ENCODE measurements around the gene DDX24.

The DDX24 gene

GRCh38 chr14:94027566-94028449, 53.2 kb downstream of the DDX24 start:
- DNase-seq: no peak

DNA sequence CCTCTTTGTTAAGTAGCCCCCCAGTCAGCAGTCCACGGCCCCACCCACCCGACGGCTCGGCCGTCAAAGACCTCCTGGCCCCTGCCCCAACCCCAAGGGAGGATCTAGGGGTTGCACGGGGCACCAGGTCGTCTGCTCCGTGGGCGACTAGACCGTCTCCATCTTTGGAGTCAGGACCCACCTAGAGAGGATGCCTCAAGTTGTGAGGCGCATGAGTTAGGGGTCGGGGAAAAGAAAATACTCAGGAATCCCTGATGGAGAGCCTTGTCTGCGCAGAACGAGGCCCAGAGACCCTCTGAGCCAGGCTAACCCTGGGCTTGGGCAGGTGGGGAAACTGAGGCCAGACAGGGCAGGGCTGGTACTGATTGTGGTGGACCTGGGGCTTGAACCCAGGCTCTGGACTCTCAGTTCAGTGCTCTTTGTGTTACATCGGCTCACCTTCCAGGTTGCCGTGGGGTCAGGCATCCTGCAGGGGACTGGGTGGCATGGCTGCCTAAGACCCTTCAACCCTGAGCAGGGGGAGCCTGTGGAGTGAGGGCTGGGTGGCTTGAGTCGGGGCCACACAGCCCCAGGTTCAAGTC, 54.0 kb downstream of the DDX24 start:
- DNase-seq: no peak

- DNase-seq: peak; percentile 80
These were observed 54.7 kb downstream of the DDX24 start, which contains the start of gene OTUB2 for GRCh38 chr14:94026173-94026888. TSS of gene OTUB2 (plus strand) at chr14:94026340. CDS start at chr14:94026538, 198 bp downstream.

- no peak for DNase-seq
These were observed 55.3 kb downstream of the DDX24 start for GRCh38 chr14:94025720-94026119.

GRCh38 chr14:94024549-94024948, 56.5 kb downstream of the DDX24 start:
- no peak for DNase-seq

DNA sequence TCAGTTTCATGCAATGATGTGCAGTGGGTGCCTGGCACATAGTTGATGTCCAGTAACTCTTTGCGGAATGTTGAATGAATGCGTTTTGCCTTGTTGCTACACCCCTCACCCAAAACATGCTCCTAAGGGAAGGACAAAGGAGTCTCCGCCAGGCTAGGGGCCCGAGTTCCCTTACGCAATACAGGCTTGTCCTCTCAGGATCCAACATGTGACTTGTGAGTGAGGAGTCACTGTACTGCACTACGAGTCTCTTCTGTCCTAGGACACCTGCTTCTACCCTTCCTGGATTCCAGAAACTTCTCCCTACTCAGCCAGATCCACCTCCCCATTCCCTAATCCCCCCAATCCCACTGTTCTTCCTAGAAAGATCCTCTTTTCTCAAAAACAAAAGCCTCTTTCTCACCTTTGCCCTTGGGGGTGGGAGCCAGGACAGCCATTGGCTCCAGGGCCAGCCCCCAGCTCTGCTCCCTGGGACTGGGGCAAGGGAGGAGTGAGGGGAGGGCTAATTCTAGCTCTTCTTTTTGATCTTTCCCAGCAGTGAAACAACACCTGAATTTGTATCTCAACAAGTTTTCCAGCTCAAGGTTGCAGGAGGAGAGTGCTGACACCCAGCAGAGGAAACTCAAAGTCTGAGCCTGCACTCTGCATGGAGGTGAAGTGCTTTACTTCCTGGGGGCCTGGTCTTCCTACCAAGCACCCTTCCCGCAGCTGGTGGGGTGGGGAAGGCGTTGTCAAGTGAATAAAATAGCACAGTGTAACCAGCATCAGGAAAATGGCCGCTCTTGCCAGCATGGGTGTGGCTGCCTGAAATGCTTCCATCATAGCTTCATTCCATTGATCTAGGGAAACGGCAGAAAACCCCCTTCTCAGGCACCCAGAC, 58.2 kb downstream of the DDX24 start:
- DNase-seq: no peak

DNA sequence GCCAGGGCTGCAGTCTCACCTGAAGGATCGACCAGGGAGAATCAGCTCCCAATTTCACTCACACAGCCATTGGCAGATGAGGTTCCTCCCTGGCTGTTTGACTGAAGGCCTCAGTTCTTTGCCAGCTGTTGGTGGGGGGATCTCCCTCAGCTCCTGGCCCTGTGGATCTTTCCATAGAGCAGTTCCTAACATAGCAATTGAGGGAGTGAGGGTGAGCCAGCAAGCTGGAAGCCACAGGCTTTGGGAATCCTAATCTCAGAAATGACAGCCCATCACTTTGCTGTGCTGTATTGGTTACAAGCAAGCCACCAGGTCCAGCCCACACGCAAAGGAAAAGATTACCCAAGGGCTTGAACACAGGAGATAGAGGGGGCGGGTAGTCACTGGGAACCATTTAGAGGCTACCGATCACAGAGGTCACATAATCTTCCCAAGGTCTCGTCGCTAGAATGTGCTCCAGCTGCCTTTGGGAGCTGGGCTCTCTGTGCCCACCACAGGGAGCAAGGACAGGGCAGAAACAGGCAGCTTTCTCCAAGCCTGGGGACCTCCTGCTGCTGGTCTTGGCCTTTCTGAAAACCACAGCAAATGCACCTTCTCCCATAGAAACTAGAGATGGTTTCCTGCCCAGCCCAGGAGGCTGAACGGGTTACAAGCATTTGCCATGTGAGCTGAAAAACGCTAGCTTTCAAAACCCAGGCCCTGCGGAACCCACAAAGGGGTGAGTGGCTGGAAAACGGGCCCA, 59.4 kb downstream of the DDX24 start:
- no peak for DNase-seq

GRCh38 chr14:94021001-94021400, 60.0 kb downstream of the DDX24 start:
- no peak for DNase-seq

GRCh38 chr14:94020267-94020666, 60.7 kb downstream of the DDX24 start:
- DNase-seq: no peak

DNA sequence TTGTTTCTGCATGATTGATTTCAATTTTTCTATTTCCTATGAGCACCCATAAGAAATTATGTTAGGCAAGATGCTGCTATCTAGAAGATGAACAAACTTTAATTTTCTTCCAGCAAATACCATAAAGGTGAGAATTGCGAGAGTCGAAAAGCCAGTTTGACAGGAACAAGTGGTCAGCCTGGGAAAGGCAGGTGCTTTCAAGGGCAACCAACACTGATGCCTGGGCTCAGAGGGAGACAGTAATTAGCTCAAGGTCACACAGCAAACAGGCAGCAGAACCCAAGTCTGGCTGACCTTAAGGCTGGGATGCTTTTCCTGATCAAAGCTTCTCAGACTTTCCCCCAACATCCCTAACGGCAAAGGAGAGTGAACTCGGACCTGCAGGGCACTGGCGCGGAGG, 61.7 kb downstream of the DDX24 start:
- no peak for DNase-seq

DNA sequence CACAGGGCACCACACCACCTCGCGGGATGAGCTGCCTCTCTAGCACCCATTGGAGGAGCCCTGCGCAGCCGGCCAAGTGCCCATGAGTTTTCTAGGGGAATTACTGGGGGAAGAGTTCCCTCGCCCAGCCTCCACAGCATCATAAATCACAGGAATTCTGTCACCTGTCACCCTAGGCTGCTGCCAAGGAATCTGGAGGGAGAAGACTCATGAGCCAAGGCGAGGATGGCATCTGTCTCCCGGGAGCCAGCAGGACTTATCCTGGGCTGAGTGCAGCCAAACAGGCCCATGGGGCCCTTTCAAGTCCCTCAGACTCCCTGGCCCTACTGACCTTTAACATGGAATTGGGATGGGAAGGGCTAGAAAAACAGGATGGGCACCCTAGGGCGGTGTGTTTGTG, 62.7 kb downstream of the DDX24 start:
- DNase-seq: no peak

- DNase-seq: no peak
These were observed 64.5 kb downstream of the DDX24 start for GRCh38 chr14:94016446-94016976.

DNA sequence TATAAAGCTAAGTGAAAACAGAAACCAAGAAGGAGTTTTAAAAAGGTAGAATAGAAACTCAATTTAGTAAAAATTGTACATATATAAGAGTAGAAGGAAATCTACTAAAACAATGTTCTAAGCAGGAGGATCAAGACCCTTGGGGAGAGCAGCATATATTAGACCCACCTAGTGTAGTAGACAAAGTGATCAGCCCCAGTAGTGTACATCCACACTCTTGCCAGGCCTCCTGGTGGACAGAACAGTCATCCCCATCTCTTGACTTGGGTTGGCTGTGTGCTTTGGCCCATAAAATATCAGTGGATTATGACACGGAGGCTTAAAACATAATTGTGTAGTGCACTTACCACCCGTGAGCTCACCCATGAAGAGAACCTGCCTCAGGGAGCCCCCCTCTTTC, 65.8 kb downstream of the DDX24 start:
- no peak for DNase-seq

DNA sequence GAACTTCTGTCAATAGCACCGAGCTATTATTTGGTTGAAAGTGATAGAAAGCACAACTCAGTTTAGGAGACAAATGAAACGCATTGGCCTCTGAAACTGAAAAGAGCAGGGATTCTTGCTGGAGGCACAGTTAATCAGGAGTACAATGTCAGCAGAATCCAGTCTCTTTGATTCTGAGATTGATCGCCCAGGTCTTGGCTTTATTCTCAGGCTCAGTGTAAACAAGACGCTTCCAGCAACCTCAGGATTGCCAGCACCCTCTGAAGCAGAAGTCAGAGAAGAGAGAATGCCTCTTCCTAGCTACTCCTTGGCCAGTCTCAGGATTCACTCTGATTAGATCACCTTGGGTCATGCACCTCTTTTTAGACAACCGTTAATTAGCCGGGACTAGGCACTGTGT, 66.6 kb downstream of the DDX24 start:
- DNase-seq: no peak

DNA sequence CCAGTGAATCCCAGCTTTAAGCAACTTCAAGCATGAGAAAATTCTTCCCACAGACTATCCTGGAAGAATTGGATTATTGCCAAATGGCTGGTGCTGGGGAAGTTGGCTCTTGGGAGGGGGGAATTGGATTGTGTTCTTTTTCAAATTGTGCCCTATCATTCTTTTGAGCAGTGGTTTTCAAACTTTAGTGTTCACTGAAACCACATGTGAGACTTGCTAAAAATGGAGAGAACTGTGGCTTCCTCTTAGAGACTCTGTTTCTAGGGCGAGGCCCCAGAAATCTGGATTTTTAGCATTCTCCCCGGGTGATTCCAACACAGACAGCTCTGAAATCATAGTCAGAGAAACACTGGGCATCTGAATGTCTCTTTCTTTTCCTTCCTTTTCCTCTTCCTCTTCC, 69.2 kb downstream of the DDX24 start:
- DNase-seq: no peak

DNA sequence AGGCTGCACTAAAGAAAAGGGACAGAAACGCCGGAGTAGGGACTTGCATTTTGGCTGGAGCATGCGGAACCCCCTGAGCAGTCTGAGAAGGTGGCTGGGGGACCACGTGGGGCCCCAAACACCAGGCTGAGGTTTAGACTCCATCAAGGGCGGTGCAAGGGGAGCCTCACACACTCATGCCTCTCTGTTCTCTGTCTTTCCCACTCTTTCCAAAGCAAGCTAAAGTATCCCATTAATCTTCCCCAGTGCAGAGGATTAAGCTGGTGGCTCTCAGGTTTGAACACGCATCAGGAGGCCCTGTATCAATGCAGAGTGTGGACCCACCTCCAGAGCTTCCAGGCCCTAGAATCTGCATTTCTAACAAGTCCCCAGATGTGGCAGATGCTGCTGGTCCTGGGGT, 70.4 kb downstream of the DDX24 start:
- DNase-seq: no peak

- peak; percentile 35 for DNase-seq
These were observed 71.2 kb downstream of the DDX24 start for GRCh38 chr14:94009767-94010166.

DNA sequence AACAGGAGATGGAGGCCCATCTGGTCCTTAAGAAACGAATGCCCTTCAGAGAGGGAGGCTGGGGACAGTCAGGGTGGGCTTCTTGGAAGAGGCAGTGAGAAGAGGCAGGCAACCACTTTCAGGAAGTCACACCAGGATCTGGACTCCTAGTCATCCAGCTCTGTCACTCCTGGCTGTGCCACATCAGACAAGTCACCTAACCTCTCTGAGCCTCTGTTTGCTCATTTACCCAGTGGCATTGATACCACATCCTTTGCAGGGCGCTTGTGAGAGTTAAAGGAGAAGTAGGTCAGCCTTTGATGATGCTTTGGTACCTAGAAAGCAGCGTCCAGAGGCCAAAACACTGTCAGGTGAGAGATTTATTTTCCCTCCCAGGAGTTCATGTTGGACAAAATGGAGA, 72.8 kb downstream of the DDX24 start:
- no peak for DNase-seq

GRCh38 chr14:94005324-94006073, 75.5 kb downstream of the DDX24 start:
- DNase-seq: no peak

DNA sequence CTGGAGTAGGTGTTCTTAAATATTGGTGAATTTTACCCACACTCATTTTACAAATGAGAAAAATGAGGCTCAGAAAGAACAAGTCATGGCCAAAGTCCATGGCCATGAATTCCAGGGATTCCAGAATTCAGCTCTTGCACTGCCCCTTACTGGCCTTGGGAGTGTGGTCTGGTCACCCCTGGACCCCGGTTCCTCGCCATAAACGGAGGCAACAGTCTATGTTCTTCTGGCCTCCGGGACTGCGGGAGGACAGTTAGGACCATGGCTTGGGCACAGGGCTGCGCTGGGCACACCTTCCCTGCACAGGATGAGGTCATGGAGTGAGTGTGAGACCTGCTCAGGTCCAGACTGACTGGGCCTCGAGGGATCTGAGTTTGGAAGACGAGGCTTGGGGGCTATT, 77.0 kb downstream of the DDX24 start:
- DNase-seq: no peak

- no peak for DNase-seq
These were observed 77.6 kb downstream of the DDX24 start for GRCh38 chr14:94003397-94003796.

All from NCI-H2107 (cell line).